HG03108 (cell line): ENCODE measurements around the gene ATP5F1B.

Source experiments
- ATAC-seq: cut with Tn5 transposase; IDR thresholded peaks from one replicate; pipeline ENCODE4 v1.9.1; 2021; ENCODE audit warnings: moderate library complexity; ENCODE audit not compliant: unreplicated experiment

ATP5F1B gene

GRCh38 chr12:56626701-56627100 lies 19.1 kb downstream of the ATP5F1B start:
- no peak for ATAC-seq

DNA sequence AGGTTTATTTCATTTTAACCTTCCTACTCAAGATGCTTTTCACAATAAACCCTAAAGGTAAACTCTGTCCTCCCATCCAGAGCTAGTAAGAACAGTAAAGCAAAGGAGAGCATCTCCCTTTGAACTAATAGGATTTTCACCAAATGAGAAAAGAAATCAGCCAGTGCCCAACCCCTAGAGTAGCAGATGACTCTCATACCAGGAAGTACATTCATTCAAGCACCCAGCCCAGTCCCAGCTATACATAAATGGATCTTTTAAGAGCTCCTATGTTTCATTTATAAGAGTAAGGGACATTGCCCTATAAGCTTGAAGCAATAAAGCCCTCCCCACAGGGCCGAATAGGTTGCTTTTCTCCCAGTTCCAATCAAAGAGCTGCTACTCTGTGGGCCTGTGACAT lies 23.2 kb downstream of the ATP5F1B start:
- ATAC-seq: no peak

DNA sequence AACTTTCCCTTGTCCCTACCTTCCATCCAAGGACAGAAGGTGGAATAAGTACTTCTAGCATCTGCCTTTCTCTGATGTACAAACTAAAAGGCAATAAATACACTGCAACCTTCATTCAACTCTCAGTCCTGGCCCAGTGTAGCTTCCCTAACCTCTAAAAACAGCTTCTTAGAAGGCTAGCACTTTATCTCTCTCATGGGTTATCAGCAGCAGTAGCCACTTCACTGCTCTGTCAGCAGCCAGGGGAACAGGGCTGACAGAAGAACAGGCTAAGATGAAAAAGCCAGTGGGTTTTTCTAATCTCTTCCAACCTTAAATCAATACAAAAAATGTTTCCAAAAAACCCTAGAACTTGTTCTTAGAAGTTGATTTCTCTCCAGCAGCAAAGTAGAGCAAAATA lies 28.9 kb downstream of the ATP5F1B start:
- no peak for ATAC-seq

- no peak for ATAC-seq
These were observed 29.5 kb downstream of the ATP5F1B start for GRCh38 chr12:56616244-56616643.

GRCh38 chr12:56614627-56615026 lies 31.2 kb downstream of the ATP5F1B start:
- ATAC-seq: no peak

GRCh38 chr12:56604355-56604754 lies 41.4 kb downstream of the ATP5F1B start:
- no peak for ATAC-seq

DNA sequence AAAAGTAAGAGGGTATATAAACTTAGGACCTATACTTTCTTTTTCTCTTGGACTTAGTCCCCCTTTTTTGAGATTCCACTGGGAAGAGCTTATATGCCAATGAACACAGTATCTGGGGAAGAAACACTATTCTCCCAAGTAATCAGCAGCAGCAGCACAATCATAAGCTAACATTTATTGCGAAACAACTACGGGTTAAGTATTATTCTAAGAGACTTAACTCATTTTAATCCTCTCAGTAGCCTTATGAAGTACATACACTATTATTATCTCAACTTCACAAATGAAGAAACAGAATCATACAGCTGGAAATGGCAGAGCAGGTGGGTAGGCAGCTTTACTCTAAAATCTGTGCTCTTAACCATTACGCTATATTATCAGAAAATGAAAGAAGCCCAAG lies 43.5 kb downstream of the ATP5F1B start:
- ATAC-seq: no peak

DNA sequence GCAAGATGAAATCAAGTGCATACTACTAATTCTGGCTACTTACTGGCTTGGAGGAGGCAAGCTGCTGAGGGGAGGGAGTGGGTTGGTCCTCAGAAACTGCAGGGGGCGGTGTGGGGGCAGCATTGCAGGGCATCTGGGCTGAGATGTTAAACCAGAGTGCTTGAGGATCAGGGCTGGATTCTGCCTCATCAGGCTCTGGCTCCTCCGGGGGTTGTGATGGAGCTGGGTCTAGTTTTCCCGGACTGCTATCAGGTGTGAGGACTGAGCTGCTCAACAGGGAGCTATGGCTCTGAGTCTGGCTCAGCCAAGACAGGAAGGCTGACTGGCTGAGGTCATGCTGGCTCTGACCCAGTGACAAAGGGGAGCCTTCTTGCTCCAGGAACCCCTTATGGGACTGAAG lies 44.3 kb downstream of the ATP5F1B start:
- ATAC-seq: no peak

GRCh38 chr12:56600753-56601152 lies 45.0 kb downstream of the ATP5F1B start:
- ATAC-seq: no peak

DNA sequence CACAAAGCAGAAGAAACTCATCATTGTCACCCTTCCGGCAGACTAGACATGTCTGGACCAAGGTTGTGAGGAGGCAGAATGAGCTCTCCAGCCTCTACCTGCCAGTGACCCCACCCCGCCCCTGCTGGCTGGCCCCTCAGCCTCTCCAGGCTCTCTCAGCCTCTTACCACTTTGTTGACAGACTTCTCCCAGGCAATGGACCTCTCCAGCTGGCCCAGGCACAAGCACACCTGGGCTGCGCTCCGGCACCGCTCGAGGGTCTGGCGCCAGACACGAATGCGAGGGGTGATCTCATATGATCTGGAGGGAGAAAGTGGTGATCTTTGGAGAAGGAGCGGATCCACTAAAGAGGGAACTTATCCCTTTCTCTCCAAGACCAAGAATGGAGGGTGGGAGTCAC lies 46.0 kb downstream of the ATP5F1B start:
- ATAC-seq: no peak

- no peak for ATAC-seq
These were observed 46.7 kb downstream of the ATP5F1B start for GRCh38 chr12:56599041-56599440.

GRCh38 chr12:56596815-56597214 lies 49.0 kb downstream of the ATP5F1B start:
- ATAC-seq: no peak

GRCh38 chr12:56593909-56594621 lies 51.7 kb downstream of the ATP5F1B start:
- no peak for ATAC-seq

GRCh38 chr12:56591961-56592360 lies 53.8 kb downstream of the ATP5F1B start:
- no peak for ATAC-seq

- no peak for ATAC-seq
These were observed 54.7 kb downstream of the ATP5F1B start for GRCh38 chr12:56591126-56591525.

DNA sequence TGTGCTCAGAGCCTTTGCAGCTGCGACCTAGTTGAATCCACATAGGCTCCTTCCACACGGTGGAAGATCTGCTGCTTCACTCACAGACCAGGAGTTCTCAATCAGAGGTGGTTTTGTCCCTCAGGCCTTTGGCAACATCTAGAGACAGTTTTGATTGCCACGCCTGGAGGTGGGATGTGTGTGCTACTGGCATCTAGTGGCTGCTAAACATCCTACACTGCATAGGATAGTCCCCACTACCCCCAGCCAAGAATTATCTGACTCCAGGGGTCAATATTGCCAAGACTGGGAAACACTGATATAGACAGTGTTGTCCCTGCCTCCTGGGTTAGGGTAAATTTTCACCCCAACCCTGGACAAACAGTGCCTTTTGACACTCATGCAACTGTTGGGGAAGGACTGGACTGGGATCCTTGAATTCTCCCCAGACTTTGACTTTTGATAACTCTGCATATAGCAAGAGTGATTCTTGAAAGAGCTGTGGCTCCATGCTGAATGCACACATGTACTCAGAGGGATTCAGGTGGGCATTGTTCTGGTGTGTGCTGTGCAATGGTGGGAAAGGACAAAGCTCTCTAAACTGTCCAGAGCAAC lies 55.5 kb downstream of the ATP5F1B start:
- no peak for ATAC-seq

DNA sequence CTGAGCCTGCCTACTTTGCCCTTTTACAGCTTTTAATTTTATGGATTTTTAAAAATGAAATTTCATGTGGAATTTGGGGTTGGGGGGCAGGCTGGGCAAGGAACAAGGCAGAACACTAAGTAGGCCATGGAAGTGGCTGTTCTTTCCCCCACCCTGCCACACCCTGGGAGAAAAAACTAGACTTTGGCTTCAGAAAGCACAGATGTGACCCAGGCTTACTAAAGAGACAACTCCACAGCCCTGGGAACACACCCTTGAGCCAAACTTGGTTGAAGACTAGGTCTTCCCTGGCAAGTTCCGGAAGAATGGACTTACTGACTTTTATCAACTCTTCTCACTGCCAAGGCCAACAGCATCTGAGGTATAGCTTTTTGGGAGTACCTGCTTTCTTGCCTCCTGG lies 56.0 kb downstream of the ATP5F1B start:
- no peak for ATAC-seq
